Caco-2 (cell line): Measurements from ENCODE around the gene ALDH1A3. TPM values are rescaled to one million over a fixed set of nuclear protein-coding genes. Genes with fewer than 3 reads are reported as not detected.

ENCODE experiments used
- BruUV-seq: library from RNA; stranded (reverse); fragments of 400-500 nt; replicated peaks from 2 replicates; lab custom pipeline; 2021; lab: Mats Ljungman, UMichigan
- CTCF ChIA-PET: fragments of 300-600 bp; sonication (Branson Sonifier 250); formaldehyde crosslinking; loops from one replicate; lab custom pipeline; 2022; ENCODE audit warnings: antibody characterized with exemption; lab: Charles Lee
- POLR2A ChIA-PET: fragments of 300-600 bp; sonication (Branson Sonifier 250); formaldehyde crosslinking; loops from one replicate; lab custom pipeline; 2022; ENCODE audit warnings: antibody characterized with exemption; lab: Charles Lee
- DNase-seq, 2 experiments: peaks; one replicate each; pipeline versions ENCODE4 v3.0.0 to v3.0.0-alpha.2; 2020 to 2022
- H3K27me3 ChIP-seq: replicated peaks from 2 replicates; pipeline ENCODE4 v1.6.0; 2011; ENCODE audit warnings: low read length; ENCODE audit not compliant: control insufficient read depth, insufficient read depth
- H3K36me3 ChIP-seq: 2 replicates; pipeline ENCODE4 v1.5.1; 2011; ENCODE audit warnings: low read length; ENCODE audit not compliant: control insufficient read depth, insufficient read depth
- H3K4me1 ChIP-seq: fragments of 250-450 bp; sonication (Bioruptor Pico); 2 replicates; pipeline ENCODE4 v1.5.1; 2020; ENCODE audit warnings: mild to moderate bottlenecking
- H3K4me3 ChIP-seq: 2 replicates; pipeline ENCODE4 v1.5.1; 2011; ENCODE audit warnings: low read depth, mild to moderate bottlenecking, control low read depth, low read length
- H3K9me3 ChIP-seq: fragments of 250-450 bp; sonication (Bioruptor Pico); 2 replicates; pipeline ENCODE4 v1.5.1; 2020; ENCODE audit warnings: mild to moderate bottlenecking, moderate library complexity
- H3K27ac Mint-ChIP-seq: one replicate; pipeline ENCODE4 v1.8.0; 2022; ENCODE audit warnings: mixed read lengths; ENCODE audit not compliant: unreplicated experiment
- H3K27me3 Mint-ChIP-seq: one replicate; pipeline ENCODE4 v1.8.0; 2022; ENCODE audit warnings: mixed read lengths; ENCODE audit not compliant: insufficient read depth, unreplicated experiment
- H3K36me3 Mint-ChIP-seq: one replicate; pipeline ENCODE4 v1.8.0; 2022; ENCODE audit warnings: mild to moderate bottlenecking, mixed read lengths; ENCODE audit not compliant: insufficient read depth, unreplicated experiment
- H3K4me1 Mint-ChIP-seq: one replicate; pipeline ENCODE4 v1.8.0; 2022; ENCODE audit warnings: low read depth, mixed read lengths; ENCODE audit not compliant: unreplicated experiment
- H3K4me3 Mint-ChIP-seq: one replicate; pipeline ENCODE4 v1.8.0; 2022; ENCODE audit warnings: mild to moderate bottlenecking, moderate library complexity, mixed read lengths; ENCODE audit not compliant: unreplicated experiment
- H3K9me3 Mint-ChIP-seq: one replicate; pipeline ENCODE4 v1.8.0; 2022; ENCODE audit warnings: mixed read lengths; ENCODE audit not compliant: unreplicated experiment
- CTCF ChIP-seq, 2 experiments: fragments of 200-600 bp in 1 of 2; IDR thresholded peaks; 1 replicate in 1 of 2; 2 replicates in 1 of 2; pipeline versions ENCODE4 v1.5.1 to v1.8.0; 2011 to 2022; ENCODE audit warnings: antibody characterized with exemption in 1 of 2, control low read depth in 1 of 2, inconsistent platforms in 1 of 2, low read depth in 1 of 2, low read length in 1 of 2, mild to moderate bottlenecking in 1 of 2, moderate library complexity in 1 of 2; ENCODE audit not compliant: insufficient read depth in 1 of 2, severe bottlenecking in 1 of 2, unreplicated experiment in 1 of 2
- intact Hi-C: fragments of 100-400 bp; cut with micrococcal nuclease; formaldehyde crosslinking; loops from one replicate; pipeline ENCODE4 v1.10.0; 2022; ENCODE audit not compliant: unreplicated experiment
- total RNA-seq: library from RNA; stranded (reverse); gene quantifications from 2 replicates; pipeline ENCODE4 v1.2.3, GENCODE V29; 2022

Gene ALDH1A3
- total RNA-seq, 1 experiment from 2014 or later, result 6.6 TPM

- ChIA-PET CTCF (no interaction called here), POLR2A (no interaction called here)
- no peak for TF ChIP-seq CTCF (IDR thresholded peaks at IDR 0.05; ENCODE audit: insufficient read depth in 1 of 2, low read depth in 1 of 2, low read length in 1 of 2, severe bottlenecking in 1 of 2, unreplicated experiment in 1 of 2)
- H3K4me3 Mint-ChIP-seq, result no peak overlapping the region
- no peaks in the 10 kb centered on the region for H3K9me3 Mint-ChIP-seq
- H3K36me3 ChIP-seq, result no peaks in the 10 kb centered on the region
- H3K36me3 Mint-ChIP-seq, result no peaks in the 10 kb centered on the region
- BruUV-seq, result no TSS peak
- peaks cover 17% of the 10 kb centered on the region for H3K4me1 ChIP-seq
- no peak for DNase-seq
- no peak overlapping the region for H3K27ac Mint-ChIP-seq
- intact Hi-C loops, result no loop called here
- no peak overlapping the region for H3K4me3 ChIP-seq
- no peaks in the 10 kb centered on the region for H3K9me3 ChIP-seq
- no peaks in the 10 kb centered on the region for H3K27me3 ChIP-seq
- H3K27me3 Mint-ChIP-seq, result no peaks in the 10 kb centered on the region
- H3K4me1 Mint-ChIP-seq, result no peaks in the 10 kb centered on the region
These were observed 23.0 kb downstream of the ALDH1A3 start for GRCh38 chr15:100902436-100903167.

- Histone ChIP-seq H3K36me3 (no peaks in the 10 kb centered on the region), H3K4me1 (peaks cover 16% of the 10 kb centered on the region), H3K9me3 (no peaks in the 10 kb centered on the region), H3K4me3 (no peak overlapping the region), H3K27me3 (no peaks in the 10 kb centered on the region)
- BruUV-seq, result no TSS peak
- DNase-seq, result no peak
- Mint-ChIP-seq H3K27ac (no peak overlapping the region), H3K36me3 (no peaks in the 10 kb centered on the region), H3K4me3 (no peak overlapping the region), H3K27me3 (no peaks in the 10 kb centered on the region), H3K4me1 (no peaks in the 10 kb centered on the region), H3K9me3 (no peaks in the 10 kb centered on the region)
- no peak for TF ChIP-seq CTCF (IDR thresholded peaks at IDR 0.05; ENCODE audit: insufficient read depth in 1 of 2, low read depth in 1 of 2, low read length in 1 of 2, severe bottlenecking in 1 of 2, unreplicated experiment in 1 of 2)
- CTCF ChIA-PET, result no interaction called here
- intact Hi-C loops, result no loop called here
- POLR2A ChIA-PET, result no interaction called here
These were observed 23.5 kb downstream of the ALDH1A3 start for GRCh38 chr15:100903168-100903554.

- Histone ChIP-seq H3K9me3 (no peaks in the 10 kb centered on the region), H3K27me3 (no peaks in the 10 kb centered on the region), H3K4me3 (no peak overlapping the region), H3K36me3 (no peaks in the 10 kb centered on the region), H3K4me1 (no peaks in the 10 kb centered on the region)
- BruUV-seq, result no TSS peak
- no peak overlapping the region for H3K27ac Mint-ChIP-seq
- H3K4me1 Mint-ChIP-seq, result no peaks in the 10 kb centered on the region
- no peaks in the 10 kb centered on the region for H3K27me3 Mint-ChIP-seq
- no peak overlapping the region for H3K4me3 Mint-ChIP-seq
- H3K9me3 Mint-ChIP-seq, result no peaks in the 10 kb centered on the region
- ChIA-PET CTCF (interaction anchor here (0.6 kb wide), 1 partner anchor 194 kb away, joined by 3 read pairs; no protein-coding TSS in a partner anchor), POLR2A (no interaction called here)
- no peak for TF ChIP-seq CTCF (IDR thresholded peaks at IDR 0.05; ENCODE audit: insufficient read depth in 1 of 2, low read depth in 1 of 2, low read length in 1 of 2, severe bottlenecking in 1 of 2, unreplicated experiment in 1 of 2)
- intact Hi-C loops, result no loop called here
- no peaks in the 10 kb centered on the region for H3K36me3 Mint-ChIP-seq
- DNase-seq, result no peak
These were observed 26.2 kb downstream of the ALDH1A3 start for GRCh38 chr15:100905850-100906249.
